Osteoblast (primary cell): ENCODE results near the gene ELMO1. TPM values are rescaled to one million over a fixed set of nuclear protein-coding genes. Genes with fewer than 3 reads are reported as not detected.

Experiments
- DNase-seq: peaks from one replicate; pipeline ENCODE4 v3.0.0; 2011; ENCODE audit warnings: low spot score, mixed read lengths; ENCODE audit not compliant: insufficient read length; ENCODE audit errors: missing footprints
- H2AFZ ChIP-seq: 2 replicates; pipeline ENCODE4 v1.6.0; 2011; ENCODE audit warnings: mild to moderate bottlenecking, low read length
- H3K27ac ChIP-seq: 2 replicates; pipeline ENCODE4 v1.5.1; 2011; ENCODE audit warnings: mild to moderate bottlenecking, low read depth, low read length, moderate library complexity
- H3K27me3 ChIP-seq: 2 replicates; pipeline ENCODE4 v1.6.0; 2012; ENCODE audit warnings: mild to moderate bottlenecking, control low read depth, inconsistent platforms, low read length, moderate library complexity; ENCODE audit not compliant: insufficient read depth
- H3K36me3 ChIP-seq: 2 replicates; pipeline ENCODE4 v1.5.1; 2011; ENCODE audit warnings: mild to moderate bottlenecking, low read length, control low read depth, moderate library complexity; ENCODE audit not compliant: insufficient read depth
- H3K4me1 ChIP-seq: 2 replicates; pipeline ENCODE4 v1.5.1; 2011; ENCODE audit warnings: mild to moderate bottlenecking, low read length, control low read depth, moderate library complexity; ENCODE audit not compliant: insufficient read depth
- H3K4me2 ChIP-seq: 2 replicates; pipeline ENCODE4 v1.6.0; 2011; ENCODE audit warnings: mild to moderate bottlenecking, low read length; ENCODE audit not compliant: insufficient read depth
- H3K4me3 ChIP-seq: fragments of 200-600 bp; sonication (generic); 3 replicates; pipeline ENCODE4 v1.5.1; 2012; ENCODE audit warnings: mild to moderate bottlenecking, low read length, inconsistent platforms; ENCODE audit not compliant: insufficient read depth
- H3K79me2 ChIP-seq: 2 replicates; pipeline ENCODE4 v1.6.0; 2012; ENCODE audit warnings: mild to moderate bottlenecking, low read length, control low read depth, inconsistent platforms; ENCODE audit not compliant: insufficient read depth
- H3K9me3 ChIP-seq: 2 replicates; pipeline ENCODE4 v1.5.1; 2011; ENCODE audit warnings: low read depth, low read length, control low read depth
- H4K20me1 ChIP-seq: 2 replicates; pipeline ENCODE4 v1.6.0; 2012; ENCODE audit warnings: mild to moderate bottlenecking, low read length, control low read depth; ENCODE audit not compliant: insufficient read depth
- total RNA-seq: library from RNA; depleted of rRNA; stranded (reverse); fragments of >200 nt; gene quantifications from 2 replicates; pipeline ENCODE4 v1.2.3, GENCODE V29; 2012
- TF ChIP-seq, protein P1 (sequence below): IDR thresholded peaks from 2 replicates; pipeline ENCODE4 v1.5.1; 2011; ENCODE audit warnings: mild to moderate bottlenecking, low read depth, low read length, moderate library complexity; ENCODE audit errors: extremely low read depth

ELMO1 gene
- total RNA-seq, 1 donor, result 2.2 TPM

DNA sequence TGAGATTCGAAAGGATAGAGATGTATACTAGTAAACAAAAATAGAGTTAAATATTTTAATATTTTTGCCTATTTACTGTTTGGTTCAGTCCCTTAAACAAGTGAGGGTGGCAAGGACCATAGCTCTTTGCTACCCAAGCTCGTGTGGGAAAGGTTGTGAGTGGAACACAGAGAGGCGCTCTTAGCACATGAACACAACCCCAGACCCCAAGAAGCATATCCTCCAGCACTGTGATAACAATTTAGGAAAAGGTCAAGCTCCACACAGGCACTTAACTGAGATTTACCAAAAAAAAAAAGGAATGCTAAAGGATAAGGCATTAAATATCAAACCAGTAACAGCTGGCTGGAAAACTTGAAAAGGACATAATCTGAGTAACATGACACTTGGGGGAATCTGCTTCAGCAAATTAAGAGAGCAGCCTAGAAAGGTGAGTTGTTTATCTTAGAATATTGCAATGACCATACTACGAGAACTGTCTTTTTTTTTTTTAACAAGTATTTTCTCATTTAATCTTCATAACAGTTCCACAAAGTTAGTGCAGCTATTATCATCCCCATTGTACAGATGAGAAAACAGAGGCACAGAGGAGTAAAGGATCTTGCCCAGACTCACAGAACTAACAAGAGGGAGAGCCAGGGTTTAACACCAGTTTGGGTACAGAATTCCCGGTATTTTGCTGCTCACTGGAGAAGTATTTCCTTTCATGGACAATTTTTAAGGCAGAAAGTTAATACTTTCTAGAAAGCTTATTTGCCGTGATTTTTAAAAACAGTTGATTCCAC, 420.9 kb downstream of the ELMO1 start:
- no peaks in the 10 kb centered on the region for H3K36me3 ChIP-seq
- no peak overlapping the region for H3K4me2 ChIP-seq
- no peaks in the 10 kb centered on the region for H4K20me1 ChIP-seq
- H3K9me3 ChIP-seq, result no peaks in the 10 kb centered on the region
- no peak overlapping the region for H2AFZ ChIP-seq
- H3K27me3 ChIP-seq, result no peaks in the 10 kb centered on the region
- no peak overlapping the region for H3K27ac ChIP-seq
- H3K4me1 ChIP-seq, result peaks cover 22% of the 10 kb centered on the region
- no peaks in the 10 kb centered on the region for H3K79me2 ChIP-seq
- DNase-seq, result no peak
- TF ChIP-seq, protein P1, sequence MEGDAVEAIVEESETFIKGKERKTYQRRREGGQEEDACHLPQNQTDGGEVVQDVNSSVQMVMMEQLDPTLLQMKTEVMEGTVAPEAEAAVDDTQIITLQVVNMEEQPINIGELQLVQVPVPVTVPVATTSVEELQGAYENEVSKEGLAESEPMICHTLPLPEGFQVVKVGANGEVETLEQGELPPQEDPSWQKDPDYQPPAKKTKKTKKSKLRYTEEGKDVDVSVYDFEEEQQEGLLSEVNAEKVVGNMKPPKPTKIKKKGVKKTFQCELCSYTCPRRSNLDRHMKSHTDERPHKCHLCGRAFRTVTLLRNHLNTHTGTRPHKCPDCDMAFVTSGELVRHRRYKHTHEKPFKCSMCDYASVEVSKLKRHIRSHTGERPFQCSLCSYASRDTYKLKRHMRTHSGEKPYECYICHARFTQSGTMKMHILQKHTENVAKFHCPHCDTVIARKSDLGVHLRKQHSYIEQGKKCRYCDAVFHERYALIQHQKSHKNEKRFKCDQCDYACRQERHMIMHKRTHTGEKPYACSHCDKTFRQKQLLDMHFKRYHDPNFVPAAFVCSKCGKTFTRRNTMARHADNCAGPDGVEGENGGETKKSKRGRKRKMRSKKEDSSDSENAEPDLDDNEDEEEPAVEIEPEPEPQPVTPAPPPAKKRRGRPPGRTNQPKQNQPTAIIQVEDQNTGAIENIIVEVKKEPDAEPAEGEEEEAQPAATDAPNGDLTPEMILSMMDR, result no peak
- no peak overlapping the region for H3K4me3 ChIP-seq

GRCh38 chr7:37027104-37027503, 421.6 kb downstream of the ELMO1 start:
- TF ChIP-seq, protein P1, result no peak
- H3K4me3 ChIP-seq, result no peak overlapping the region

GRCh38 chr7:37018954-37019353, 429.7 kb downstream of the ELMO1 start:
- Histone ChIP-seq H3K27me3 (no peaks in the 10 kb centered on the region), H3K36me3 (no peaks in the 10 kb centered on the region), H3K27ac (no peak overlapping the region), H3K9me3 (no peaks in the 10 kb centered on the region), H3K4me3 (no peak overlapping the region), H3K4me2 (no peak overlapping the region), H3K79me2 (no peaks in the 10 kb centered on the region), H4K20me1 (no peaks in the 10 kb centered on the region), H3K4me1 (no peaks in the 10 kb centered on the region), H2AFZ (no peak overlapping the region)
- no peak for DNase-seq
- TF ChIP-seq, protein P1, result no peak

More at GRCh38 chr7:37027104-37027503, 421.6 kb downstream of the ELMO1 start:
- Histone ChIP-seq H3K36me3 (no peaks in the 10 kb centered on the region), H4K20me1 (no peaks in the 10 kb centered on the region), H3K4me1 (peaks cover 16% of the 10 kb centered on the region), H2AFZ (no peak overlapping the region), H3K27me3 (no peaks in the 10 kb centered on the region), H3K79me2 (no peaks in the 10 kb centered on the region), H3K27ac (no peak overlapping the region), H3K9me3 (no peaks in the 10 kb centered on the region), H3K4me2 (no peak overlapping the region)
- DNase-seq, result no peak

DNA sequence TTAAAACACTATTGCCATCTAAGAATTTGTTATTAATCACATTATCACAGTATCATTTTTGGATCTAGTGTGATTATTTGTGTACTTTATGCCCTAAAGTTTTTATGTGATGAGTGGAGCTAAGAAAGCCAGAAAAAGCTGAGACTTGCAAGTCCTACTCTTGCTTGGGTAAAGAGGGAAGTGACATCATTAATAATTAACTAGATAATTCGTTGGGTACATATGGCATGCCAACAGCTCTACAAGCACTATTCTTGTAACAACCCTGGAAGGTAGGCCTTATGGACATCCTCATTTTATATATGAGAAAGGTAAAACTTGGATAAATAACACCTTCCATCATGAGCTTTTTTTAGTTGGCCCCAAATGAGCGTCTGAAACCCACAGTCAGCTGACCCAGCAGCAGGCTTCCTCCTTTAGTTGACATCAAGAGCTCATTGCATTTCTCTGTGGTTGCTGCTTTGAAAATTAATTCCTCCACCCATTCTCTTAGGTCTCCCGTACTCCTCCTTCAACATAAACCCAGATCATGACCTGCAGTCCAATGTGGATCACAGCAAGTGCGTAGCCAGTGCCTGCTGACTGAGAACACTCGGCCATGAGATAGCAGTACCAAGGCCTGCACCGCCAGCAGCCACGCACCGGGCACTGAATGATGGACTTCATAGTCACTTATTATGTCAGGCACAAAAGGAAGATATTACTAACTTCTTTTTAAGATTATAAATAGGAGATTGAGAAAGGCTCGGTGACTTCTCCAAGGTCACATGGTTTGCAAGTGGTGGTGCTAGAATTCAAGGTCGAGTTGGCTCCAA, 432.4 kb downstream of the ELMO1 start:
- no peaks in the 10 kb centered on the region for H3K27me3 ChIP-seq
- H3K27ac ChIP-seq, result no peak overlapping the region
- no peaks in the 10 kb centered on the region for H3K4me1 ChIP-seq
- no peaks in the 10 kb centered on the region for H3K9me3 ChIP-seq
- H3K36me3 ChIP-seq, result no peaks in the 10 kb centered on the region
- H3K4me3 ChIP-seq, result no peak overlapping the region
- H4K20me1 ChIP-seq, result no peaks in the 10 kb centered on the region
- H3K4me2 ChIP-seq, result no peak overlapping the region
- TF ChIP-seq, protein P1, result no peak
- no peak for DNase-seq
- no peak overlapping the region for H2AFZ ChIP-seq
- H3K79me2 ChIP-seq, result no peaks in the 10 kb centered on the region
